K562 (cell line): Measurements from ENCODE around the gene IER3IP1. TPM values are rescaled to one million over a fixed set of nuclear protein-coding genes. Genes with fewer than 3 reads are reported as not detected.

Source experiments
- ARNT ChIP-seq, 2 experiments: fragments of 450-650 bp; IDR thresholded peaks; 2 replicates each; pipeline ENCODE4 v1.6.1; 2016; ENCODE audit warnings: mild to moderate bottlenecking in 1 of 2
- CHCHD3 ChIP-seq: fragments of 250-450 bp; sonication (Bioruptor Pico); IDR thresholded peaks from 2 replicates; pipeline ENCODE4 v2.1.2; 2022; ENCODE audit warnings: mild to moderate bottlenecking
- E2F6 ChIP-seq, 2 experiments: IDR thresholded peaks; 2 replicates each; pipeline ENCODE4 v1.6.1; 2011; ENCODE audit warnings: borderline replicate concordance in 1 of 2, control low read depth in 1 of 2, low read depth in 1 of 2, low read length in 1 of 2, mild to moderate bottlenecking in 1 of 2, mixed read lengths in 1 of 2, moderate library complexity in 1 of 2; ENCODE audit not compliant: insufficient read depth in 1 of 2, insufficient read length in 1 of 2, poor library complexity in 1 of 2, severe bottlenecking in 1 of 2; ENCODE audit errors: extremely low read depth in 1 of 2
- KLF13 ChIP-seq: fragments of 450-650 bp; IDR thresholded peaks from 2 replicates; pipeline ENCODE4 v1.6.1; 2016; ENCODE audit warnings: missing genetic modification characterization, low read depth, mild to moderate bottlenecking, missing compliant biosample characterization, moderate library complexity, borderline replicate concordance
- NFE2L1 ChIP-seq: fragments of 450-650 bp; IDR thresholded peaks from 2 replicates; pipeline ENCODE4 v1.6.1; 2016; ENCODE audit warnings: missing genetic modification characterization, low read depth, mild to moderate bottlenecking, missing compliant biosample characterization, moderate library complexity, borderline replicate concordance
- NKRF ChIP-seq: fragments of 450-650 bp; IDR thresholded peaks from 2 replicates; pipeline ENCODE4 v1.6.1; 2016; ENCODE audit warnings: borderline replicate concordance
- RBBP5 ChIP-seq: fragments of 200-600 bp; sonication (generic); IDR thresholded peaks from 2 replicates; pipeline ENCODE4 v1.6.1; 2012; ENCODE audit warnings: borderline replicate concordance, mild to moderate bottlenecking, low read length, control low read depth, inconsistent platforms; ENCODE audit not compliant: insufficient read depth, poor library complexity, severe bottlenecking
- SMARCC2 ChIP-seq: fragments of 450-650 bp; IDR thresholded peaks from 2 replicates; pipeline ENCODE4 v1.6.1; 2017; ENCODE audit warnings: antibody characterized with exemption, moderate library complexity, mild to moderate bottlenecking, low read depth
- SMARCE1 ChIP-seq: fragments of 450-650 bp; IDR thresholded peaks from 2 replicates; pipeline ENCODE4 v1.7.1; 2016; ENCODE audit warnings: mild to moderate bottlenecking
- SOX6 ChIP-seq: fragments of 450-650 bp; IDR thresholded peaks from 2 replicates; pipeline ENCODE4 v1.6.1; 2014; ENCODE audit warnings: mild to moderate bottlenecking
- TAF15 ChIP-seq: fragments of 200-400 bp; formaldehyde crosslinking; IDR thresholded peaks from 2 replicates; pipeline ENCODE4 v1.6.1; 2017; ENCODE audit warnings: mild to moderate bottlenecking, low read depth, low read length, moderate library complexity
- TRIM24 ChIP-seq, 2 experiments: fragments of 450-650 bp; IDR thresholded peaks; 2 replicates each; pipeline ENCODE4 v1.6.1; 2016
- TRIM28 ChIP-seq: fragments of 450-650 bp; IDR thresholded peaks from 2 replicates; pipeline ENCODE4 v1.6.1; 2017
- USF2 ChIP-seq: sonication (generic); formaldehyde crosslinking; IDR thresholded peaks from 2 replicates; pipeline ENCODE4 v1.5.0; 2020; ENCODE audit warnings: missing genetic modification reagents
- ZBTB7A ChIP-seq: IDR thresholded peaks from 2 replicates; pipeline ENCODE4 v1.6.1; 2011; ENCODE audit warnings: low read depth, mild to moderate bottlenecking, low read length, moderate library complexity, borderline replicate concordance; ENCODE audit not compliant: control insufficient read depth
- ZFX ChIP-seq: sonication (generic); formaldehyde crosslinking; IDR thresholded peaks from 2 replicates; pipeline ENCODE4 v1.8.0; 2022; ENCODE audit warnings: mild to moderate bottlenecking, missing genetic modification reagents, moderate library complexity
- ZNF175 ChIP-seq: fragments of 200-800 bp; sonication (Bioruptor generic); IDR thresholded peaks from 2 replicates; pipeline ENCODE4 v1.6.1; 2016; ENCODE audit warnings: low read depth, mild to moderate bottlenecking, missing genetic modification characterization, missing compliant biosample characterization
- ZNF280A ChIP-seq: fragments of 450-650 bp; IDR thresholded peaks from 2 replicates; pipeline ENCODE4 v1.6.1; 2018; ENCODE audit warnings: mild to moderate bottlenecking, low read depth; ENCODE audit not compliant: partially characterized antibody
- ZNF280B ChIP-seq: fragments of 250-450 bp; sonication (Bioruptor Pico); IDR thresholded peaks from 2 replicates; pipeline ENCODE4 v1.5.1; 2021; ENCODE audit warnings: mild to moderate bottlenecking
- ZNF766 ChIP-seq: fragments of 200-800 bp; sonication (Bioruptor generic); conservative IDR thresholded peaks from 2 replicates; pipeline ENCODE4 v1.6.1; 2016; ENCODE audit warnings: missing genetic modification characterization, missing compliant biosample characterization
- polyA plus RNA-seq, 8 experiments: library from polyadenylated mRNA; depleted of rRNA in 4 of 8; stranded (reverse) in 5 of 8; unstranded in 3 of 8; fragments of >200 nt; fragmentation: Nextera tagmentation in 2 of 8; fragmentation: Illumina TruSeq in 1 of 8; extraction: Ambion mirVana in 2 of 8; extraction: Trizol in 1 of 8; gene quantifications; 2 replicates each; pipeline versions ENCODE4 v1.2.1 to v1.2.3, GENCODE V29; 2011 to 2014; ENCODE audit warnings: inconsistent platforms in 1 of 8, missing spikeins in 1 of 8
- total RNA-seq, 7 experiments: library from RNA; depleted of rRNA in 6 of 7; stranded (reverse); fragments of >200 nt in 6 of 7; fragmentation: Illumina TruSeq in 2 of 7; extraction: Trizol in 2 of 7; gene quantifications; 2 replicates each; pipeline versions ENCODE4 v1.2.1 to v1.2.3, GENCODE V29; 2011 to 2021; ENCODE audit warnings: low replicate concordance in 1 of 7

The IER3IP1 gene
- total and polyA plus RNA-seq, 9 of the 15 experiments (the other 6 are each of a cell fraction or from before 2014, with no cell fraction given), result 9.0 to 38.2 (median 19.9) TPM

- peak; percentile 40 for TF ChIP-seq USF2 (CRISPR knock-in tag)
- TF ChIP-seq NFE2L1, result peak; percentile 98
- TF ChIP-seq E2F6 (IDR thresholded peaks at IDR 0.05; ENCODE audit: borderline replicate concordance in 1 of 2, extremely low read depth in 1 of 2, insufficient read depth in 1 of 2, insufficient read length in 1 of 2, low read depth in 1 of 2, low read length in 1 of 2, poor library complexity in 1 of 2, severe bottlenecking in 1 of 2), result no peak
- TF ChIP-seq CHCHD3 (CRISPR knock-in tag), result no peak
- no peak for TF ChIP-seq SMARCC2
- no peak for TF ChIP-seq TAF15
- no peak for TF ChIP-seq RBBP5
- 0 out of 2 replicates have a peak, but pooled peaks have one; percentile 8 for TF ChIP-seq ZFX
- peak; percentile 86 for TF ChIP-seq TRIM28
- TF ChIP-seq ZNF280A, result peak; percentile 53
- TF ChIP-seq ZNF175 (CRISPR knock-in tag), result no peak
- no peak for TF ChIP-seq ZBTB7A
- TF ChIP-seq KLF13 (tag), result no peak
- peak; percentile 94 for TF ChIP-seq ZNF766 (CRISPR knock-in tag)
- TF ChIP-seq NKRF, result no peak
- TF ChIP-seq TRIM24 (IDR thresholded peaks at IDR 0.05), result peak; percentile 90 to 91
- TF ChIP-seq SMARCE1, result peak; percentile 58; the same call in 1 of the 2 replicates
- no peak for TF ChIP-seq ARNT (IDR thresholded peaks at IDR 0.05)
- no peak for TF ChIP-seq ZNF280B
- TF ChIP-seq SOX6, result peak; percentile 93
Measured at GRCh38 chr18:47184419-47185050, 8.4 kb upstream of the IER3IP1 start (continued).
